Measurements from ENCODE around the gene COL6A2. TPM values are rescaled to one million over a fixed set of nuclear protein-coding genes. Genes with fewer than 3 reads are reported as not detected.
"Not testable (repeated sequence)": the region's sequence is repeated elsewhere in the genome, so short reads cannot be mapped to it uniquely, and the experiment has no call there.

COL6A2 gene
- total RNA-seq, 1 experiment from 2014 or later: 480 TPM

DNA sequence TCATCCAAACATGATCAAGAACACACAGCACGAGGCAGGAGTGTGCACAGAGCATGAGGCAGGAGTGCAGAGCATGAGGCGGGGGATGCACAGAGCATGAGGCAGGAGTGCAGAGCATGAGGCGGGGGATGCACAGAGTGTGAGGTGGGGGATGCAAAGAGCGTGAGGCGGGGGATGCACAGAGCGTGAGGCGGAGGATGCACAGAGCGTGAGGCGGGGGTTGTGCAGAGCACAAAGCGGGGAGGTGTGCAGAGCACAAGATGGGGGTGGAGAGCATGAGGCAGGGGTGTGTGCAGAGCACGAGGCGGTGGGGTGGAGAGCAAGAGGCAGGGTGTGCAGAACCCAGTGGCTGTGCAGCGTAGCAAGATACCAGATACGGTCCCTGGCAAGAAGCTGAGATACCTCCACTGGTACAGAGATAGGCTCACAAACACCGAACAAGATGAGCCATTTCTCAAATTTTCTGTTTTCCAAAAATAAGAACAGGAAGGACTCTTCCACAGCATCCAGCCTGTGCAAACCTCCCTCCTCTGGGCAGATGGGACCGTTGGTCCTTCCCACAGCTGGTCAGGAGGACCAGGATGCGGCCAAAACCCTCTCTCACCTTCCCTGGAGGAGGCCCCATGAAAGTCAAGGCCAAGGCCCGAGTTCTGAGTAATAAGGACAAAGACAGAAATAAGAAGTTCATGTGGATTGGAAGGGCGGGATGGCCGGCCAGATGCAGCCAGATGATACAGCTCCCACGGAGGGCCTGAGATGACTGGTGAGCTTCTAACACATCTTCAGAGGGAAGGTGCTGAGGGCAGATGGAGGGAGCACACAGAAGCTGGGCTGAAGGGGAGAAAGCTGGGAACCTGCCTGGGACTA lies 74.3 kb downstream of the COL6A2 start:
- no peak for DNase-seq (ENCODE audit: low read depth)

DNA sequence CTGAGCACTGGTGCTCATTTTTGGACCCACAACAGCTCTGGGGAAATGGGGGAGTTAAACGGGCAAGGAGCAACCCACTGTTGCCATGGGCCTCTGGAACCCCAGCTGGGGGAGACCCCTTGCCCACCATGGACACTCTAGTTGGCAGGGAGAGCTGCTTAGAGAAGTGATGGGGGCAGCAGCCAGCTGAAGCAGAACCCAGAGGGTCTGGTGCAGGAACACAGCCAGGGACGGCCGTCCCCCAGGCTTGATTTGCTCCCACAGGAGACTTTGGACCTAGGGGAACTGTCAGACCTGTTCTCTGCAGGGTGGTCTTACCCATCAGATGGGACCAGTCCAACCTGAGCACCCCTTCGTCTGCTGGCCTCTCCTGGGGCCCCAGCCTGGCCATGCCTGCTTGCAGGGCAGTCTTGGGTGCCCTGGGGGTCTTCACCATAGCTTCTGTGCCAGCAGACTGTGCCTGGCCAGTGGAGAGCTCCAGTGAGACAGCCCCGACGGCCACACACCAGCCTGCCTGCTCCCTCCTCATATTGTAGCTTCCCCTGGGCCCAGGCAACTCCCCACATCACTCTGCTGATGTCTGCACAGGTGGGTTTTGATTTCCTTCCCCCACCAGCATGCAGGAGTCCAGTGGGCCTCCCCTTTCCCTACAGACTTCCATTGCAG lies 75.1 kb downstream of the COL6A2 start:
- no peak for DNase-seq (ENCODE audit: low read depth)

DNA sequence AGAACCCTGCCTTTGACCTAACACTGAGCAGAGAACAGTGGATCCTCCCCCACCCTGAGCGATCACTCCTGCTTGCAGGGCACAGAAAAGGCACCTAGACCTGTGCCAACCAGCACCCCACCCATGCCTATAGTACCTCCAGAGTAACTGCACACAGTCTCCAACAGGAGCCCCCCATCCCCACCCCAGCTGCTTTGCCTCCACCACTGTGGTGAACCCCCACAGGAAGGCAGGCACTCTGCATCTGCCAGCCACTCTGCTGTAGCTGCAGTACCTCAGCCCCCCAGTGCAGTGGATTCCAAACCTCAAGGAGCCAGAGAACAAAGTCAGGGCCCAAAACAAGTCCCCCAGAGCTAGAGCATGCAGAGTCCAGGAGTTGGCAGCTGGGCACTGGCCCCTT lies 75.7 kb downstream of the COL6A2 start:
- DNase-seq (ENCODE audit: low read depth): no peak

DNA sequence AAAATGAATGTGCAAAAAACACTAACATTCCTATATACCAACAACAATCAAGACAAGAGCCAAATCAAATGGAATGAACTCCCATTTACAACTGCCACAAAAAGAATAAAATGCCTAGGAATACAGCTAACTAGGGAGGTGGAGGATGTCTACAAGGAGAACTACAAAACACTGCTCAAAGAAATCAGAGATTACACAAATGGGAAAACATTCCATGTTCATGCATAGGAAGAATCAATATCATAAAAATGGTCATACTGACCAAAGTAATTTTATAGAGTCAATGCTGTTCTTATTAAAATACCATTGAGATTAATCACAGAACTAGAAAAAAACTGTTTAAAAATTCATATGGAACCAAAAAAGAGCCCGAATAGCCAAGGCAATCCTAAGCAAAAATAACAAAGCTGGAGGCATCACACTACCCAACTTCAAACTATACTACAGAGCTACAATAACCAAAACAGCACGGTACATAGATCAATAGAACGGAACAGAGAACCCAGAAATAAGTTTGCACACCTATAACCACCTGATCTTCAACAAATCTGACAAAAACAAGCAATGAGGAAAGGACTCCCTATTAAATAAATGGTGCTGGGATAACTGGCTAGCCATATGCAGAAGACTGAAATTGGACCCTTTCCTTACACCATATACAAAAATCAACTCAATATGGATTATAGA lies 78.7 kb downstream of the COL6A2 start:
- not testable (repeated sequence) for DNase-seq (ENCODE audit: low read depth)

- DNase-seq (ENCODE audit: low read depth): no peak
These were observed 81.0 kb downstream of the COL6A2 start for GRCh38 chr21:46178961-46179360.

Other genes starting within 250 kb of the COL6A2 start
- 444 and 536 TPM in 2 replicates for gene COL6A1, start 116.3 kb upstream of the COL6A2 start, total RNA-seq (2014; rRNA removed; shearing (Covaris generic))
- gene FTCD, start 57.5 kb downstream of the COL6A2 start, total RNA-seq (2014; rRNA removed; shearing (Covaris generic)): 0.34 TPM in 1 of 2 replicates, not detected in the other
- 3.9 and 8.7 TPM in 2 replicates for gene SPATC1L, start 86.3 kb downstream of the COL6A2 start, total RNA-seq (2014; rRNA removed; shearing (Covaris generic))
- 21.8 and 25.3 TPM in 2 replicates for gene LSS, start 130.7 kb downstream of the COL6A2 start, total RNA-seq (2014; rRNA removed; shearing (Covaris generic))
- gene MCM3AP, start 187.5 kb downstream of the COL6A2 start, total RNA-seq (2014; rRNA removed; shearing (Covaris generic)): 72.7 and 100.0 TPM in 2 replicates
- gene YBEY, start 188.2 kb downstream of the COL6A2 start, total RNA-seq (2014; rRNA removed; shearing (Covaris generic)): 21.4 and 25.8 TPM in 2 replicates
- gene C21orf58, start 225.8 kb downstream of the COL6A2 start, total RNA-seq (2014; rRNA removed; shearing (Covaris generic)): 12.4 and 16.9 TPM in 2 replicates
- gene PCNT, start 226.0 kb downstream of the COL6A2 start, total RNA-seq (2014; rRNA removed; shearing (Covaris generic)): 20.4 and 32.0 TPM in 2 replicates

Data from Daoy (cell line).